Activated CD4-positive, alpha-beta T cell treated with anti-CD3 and anti-CD28 coated beads for 48 hours (primary cell): ENCODE measurements around the gene SIRPB1.
"Not testable (repeated sequence)": the region's sequence is repeated elsewhere in the genome, so short reads cannot be mapped to it uniquely, and the experiment has no call there.

Source experiments
- DNase-seq: peaks from one replicate; pipeline ENCODE4 v3.0.0-alpha.2; 2020

SIRPB1 gene

GRCh38 chr20:1636621-1637020 lies 16.8 kb upstream of the SIRPB1 start:
- no peak for DNase-seq

DNA sequence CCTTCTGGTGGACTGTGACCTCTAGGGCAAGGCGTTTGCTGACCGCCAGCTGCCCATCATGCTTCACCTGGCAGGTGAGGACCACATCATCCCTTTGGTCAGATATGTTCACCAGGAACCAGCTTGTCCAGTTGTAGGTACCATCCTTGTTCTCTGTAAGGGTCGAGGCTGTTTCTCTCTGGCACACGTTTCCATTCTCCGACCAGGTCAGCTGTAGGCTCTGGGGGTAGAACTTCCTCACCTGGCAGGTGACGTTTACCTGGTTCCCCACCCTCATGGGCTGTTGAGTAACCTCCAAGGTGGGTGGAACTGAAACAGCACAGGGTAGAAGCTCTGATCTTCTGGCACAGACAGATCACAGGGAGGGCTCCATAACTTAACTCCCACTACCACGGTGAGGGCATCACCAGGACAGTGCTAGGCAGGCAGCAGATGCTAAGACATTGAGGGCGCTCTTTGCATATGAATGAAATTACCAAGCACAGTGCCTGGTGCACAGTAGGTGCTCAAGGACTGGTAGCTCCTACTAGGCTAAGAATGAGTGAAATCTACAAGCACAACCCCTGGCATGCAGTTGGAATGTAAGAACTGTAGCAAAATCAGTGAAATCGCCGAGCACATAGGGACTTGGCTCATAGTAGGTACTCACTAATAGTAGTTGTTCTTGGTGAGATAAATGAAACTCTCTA lies 15.6 kb upstream of the SIRPB1 start:
- DNase-seq: no peak

GRCh38 chr20:1633535-1633934 lies 13.7 kb upstream of the SIRPB1 start:
- no peak for DNase-seq

DNA sequence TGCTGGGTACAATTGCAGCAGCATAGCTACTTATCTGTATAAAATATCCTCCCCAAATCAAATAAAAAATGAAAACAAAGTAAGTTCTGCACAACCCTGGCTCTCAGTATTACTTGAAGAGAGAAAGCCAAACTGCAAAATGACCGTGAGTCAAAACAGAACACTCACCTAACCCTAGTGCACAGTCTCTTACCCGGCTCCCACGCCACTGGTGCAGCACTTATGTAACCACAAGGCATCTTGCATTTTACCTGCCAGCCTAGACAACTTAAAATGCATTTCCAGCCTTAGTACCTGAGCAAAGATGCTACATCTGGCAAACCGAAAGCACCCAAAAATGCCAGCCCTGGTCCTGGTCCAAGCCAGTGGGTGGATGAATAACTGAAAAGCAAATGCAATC lies 12.4 kb upstream of the SIRPB1 start:
- DNase-seq: peak; percentile 64

DNA sequence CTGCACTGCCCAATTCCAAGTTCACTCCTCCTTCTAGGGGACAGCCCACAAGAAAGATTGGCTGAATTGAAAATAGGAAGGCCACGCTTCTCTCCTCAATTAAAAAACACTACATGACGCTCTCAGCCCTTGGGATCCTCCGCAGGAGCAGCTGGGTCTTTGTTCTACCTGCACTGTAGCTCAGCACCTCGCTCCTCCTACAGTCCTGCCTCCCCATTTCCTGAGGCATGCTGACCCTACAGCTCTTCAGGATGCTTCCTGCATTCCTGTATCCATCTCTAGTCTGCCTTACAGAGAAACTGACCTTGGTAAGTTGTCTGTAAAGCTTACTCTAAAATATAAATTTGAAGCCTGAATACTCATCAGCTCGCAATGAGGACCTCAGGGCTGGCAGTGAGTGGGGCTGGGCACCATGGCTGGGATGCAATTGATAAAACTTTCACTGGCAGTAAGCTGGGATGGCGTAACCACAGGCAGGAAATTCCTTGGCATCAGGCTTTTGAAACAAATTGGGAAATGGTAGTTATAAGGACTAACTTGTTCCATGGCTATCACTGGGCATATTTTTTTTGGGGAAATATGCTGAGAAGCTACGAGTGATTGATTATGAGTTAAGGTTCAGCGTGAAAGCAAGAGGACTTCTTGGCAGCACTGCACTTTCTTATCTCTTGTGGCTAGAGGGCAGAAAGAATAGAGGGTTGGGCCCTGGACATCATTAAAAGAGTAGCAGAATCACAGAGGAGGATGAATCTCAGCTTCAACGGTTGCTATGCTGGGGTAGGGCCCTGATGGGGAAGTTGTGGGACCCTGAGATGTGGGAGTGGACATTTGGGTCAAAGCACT lies 11.7 kb upstream of the SIRPB1 start:
- DNase-seq: no peak

DNA sequence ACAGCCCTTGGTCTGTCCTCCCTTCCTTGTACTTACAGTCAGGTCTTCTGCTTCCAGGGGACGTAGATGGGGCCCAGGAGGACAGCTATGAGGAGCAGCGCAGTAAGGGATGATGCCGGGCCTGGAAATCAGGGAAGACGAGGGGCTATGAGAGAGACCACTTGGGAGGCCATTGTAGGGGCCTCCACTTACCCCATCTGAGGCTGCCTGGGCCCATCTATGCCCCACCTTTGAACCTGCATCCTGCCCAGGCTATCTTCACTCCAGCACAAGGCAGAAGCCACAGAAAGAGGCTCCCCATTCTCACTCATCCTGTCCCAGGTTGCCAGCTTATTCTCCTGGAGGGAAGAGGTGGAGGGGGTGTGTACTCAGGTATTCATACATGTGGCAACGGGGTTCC lies 10.4 kb upstream of the SIRPB1 start:
- DNase-seq: no peak

GRCh38 chr20:1629321-1629720 lies 9.5 kb upstream of the SIRPB1 start:
- DNase-seq: no peak

- no peak for DNase-seq
Observed at GRCh38 chr20:1628621-1629020, 8.8 kb upstream of the SIRPB1 start.

DNA sequence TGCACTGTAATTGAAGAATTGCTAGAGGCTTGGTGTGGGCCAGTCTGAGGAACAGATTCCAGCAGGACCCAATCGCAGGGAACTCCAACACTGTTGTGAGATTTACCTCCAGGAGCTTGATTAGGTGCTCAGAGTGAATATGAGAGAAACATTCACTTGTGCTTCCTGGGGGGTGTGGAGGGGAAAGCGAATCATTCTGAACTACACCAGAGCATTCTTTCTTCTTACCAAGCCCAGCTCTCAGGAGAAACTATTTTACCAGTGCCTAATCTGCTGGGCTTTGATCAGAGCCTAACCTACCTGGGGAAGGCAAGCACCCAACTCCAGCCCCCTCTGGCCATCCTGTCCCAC lies 7.4 kb upstream of the SIRPB1 start:
- DNase-seq: no peak

DNA sequence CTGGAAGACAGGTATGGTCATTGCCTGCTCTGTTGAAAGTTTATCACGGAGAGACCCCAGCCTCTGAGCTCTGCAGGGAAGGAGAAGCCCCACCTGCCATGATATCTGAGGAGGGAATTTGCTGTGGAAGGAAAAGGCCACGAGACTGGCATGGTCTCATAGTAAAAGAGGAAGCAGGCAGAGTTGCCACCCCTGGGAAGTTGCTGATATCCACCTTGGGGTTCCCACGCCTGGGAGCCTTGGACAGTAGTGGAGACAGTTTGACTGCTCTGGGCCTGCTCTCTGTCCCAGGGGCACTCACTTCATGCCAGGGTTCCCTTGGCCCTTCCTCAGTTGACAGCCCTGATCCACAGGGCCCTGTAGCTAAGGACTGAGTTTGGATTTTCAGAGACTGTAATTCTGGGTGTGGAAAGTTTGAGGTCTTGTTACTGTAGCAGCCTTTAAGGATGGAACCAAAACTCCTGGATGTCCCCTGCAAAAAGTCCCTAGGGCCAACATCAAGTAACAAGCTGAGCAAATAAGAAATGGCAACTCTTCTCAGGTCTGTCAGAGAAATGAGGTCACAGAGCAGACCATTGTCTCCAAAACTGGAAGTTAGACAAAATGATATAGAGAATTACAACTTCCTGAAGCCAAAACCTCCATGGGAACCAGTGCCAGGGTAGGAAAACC lies 6.9 kb upstream of the SIRPB1 start:
- no peak for DNase-seq

DNA sequence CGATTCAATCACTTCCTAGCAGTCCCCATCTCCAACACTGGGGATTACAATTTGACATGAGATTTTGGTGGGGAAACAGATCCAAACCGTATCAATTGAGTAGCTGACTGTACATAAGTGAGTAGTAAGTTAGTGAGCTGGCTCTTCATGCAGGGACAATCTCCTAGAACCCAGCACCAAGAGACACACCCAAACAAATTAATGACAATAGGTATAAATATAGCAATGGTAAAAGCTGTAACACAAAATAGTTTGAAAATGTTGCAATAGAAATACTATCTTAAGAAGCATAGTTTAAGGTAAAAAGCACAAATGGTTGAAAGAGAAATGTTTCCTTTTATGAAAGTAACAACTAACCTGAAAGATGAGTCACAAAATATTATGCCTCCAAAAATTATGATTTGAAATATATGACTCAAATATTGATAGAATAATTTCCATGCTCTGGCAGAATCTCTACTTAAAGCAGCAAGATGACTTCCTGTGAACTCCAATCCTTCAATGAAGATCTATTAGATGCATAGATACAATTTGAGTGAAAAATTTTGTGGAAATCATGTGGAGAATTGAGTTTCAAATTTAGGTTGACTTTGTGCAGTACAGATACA lies 5.4 kb upstream of the SIRPB1 start:
- DNase-seq: no peak

DNA sequence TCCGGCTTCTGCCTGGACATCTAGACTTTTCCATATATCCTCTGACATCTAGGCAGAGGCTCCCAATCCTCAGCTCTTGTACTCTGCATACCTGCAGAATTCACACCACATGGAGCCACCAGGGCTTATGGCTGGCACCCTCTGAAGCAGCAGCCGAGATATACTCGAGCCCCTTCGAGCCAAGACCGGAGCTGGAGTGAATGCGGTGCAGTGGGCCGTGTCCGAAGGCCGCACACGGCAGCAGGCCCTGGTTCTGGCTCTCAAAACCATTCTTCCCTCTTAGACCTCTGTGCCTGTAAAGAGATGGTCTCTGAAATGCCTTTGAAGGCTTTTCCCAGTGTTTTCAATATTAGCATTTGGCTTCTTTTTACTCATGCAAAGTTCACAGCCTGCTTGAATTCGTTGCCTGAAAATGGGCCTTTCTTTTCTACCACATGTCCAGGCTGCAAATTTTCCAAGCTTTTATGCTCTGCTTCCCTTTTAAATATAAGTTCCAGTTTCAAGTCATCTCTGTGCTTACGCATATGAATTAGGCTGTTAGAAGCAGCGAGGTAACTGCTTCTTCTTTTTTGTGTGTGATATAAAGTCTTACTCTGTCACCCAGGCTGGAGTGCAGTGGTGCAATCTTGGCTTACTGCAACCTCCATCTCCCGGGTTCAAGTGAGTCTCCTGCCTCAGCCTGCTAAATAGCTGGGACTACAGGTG lies 3.8 kb upstream of the SIRPB1 start:
- no peak for DNase-seq

DNA sequence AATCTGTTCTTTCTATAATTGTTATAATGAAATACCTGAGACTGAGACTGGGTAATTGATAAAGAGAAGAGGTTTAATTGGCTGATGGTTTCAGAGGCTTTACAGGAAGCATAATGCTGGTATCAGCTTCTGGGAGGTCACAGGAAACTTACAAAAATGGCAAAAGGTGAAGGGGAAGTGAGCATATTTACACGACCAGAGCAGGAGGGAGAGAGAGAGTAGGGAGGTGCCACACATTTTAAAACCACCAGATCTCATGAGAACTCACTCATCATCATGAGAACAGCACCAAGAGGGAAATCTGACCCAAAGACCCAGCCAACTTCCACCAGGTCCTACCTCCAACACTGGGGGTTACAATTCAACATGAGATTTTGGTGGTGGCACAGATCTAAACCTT lies 2.6 kb upstream of the SIRPB1 start:
- DNase-seq: no peak

- no peak for DNase-seq
Observed at GRCh38 chr20:1621316-1621715, 1.5 kb upstream of the SIRPB1 start.

- no peak for DNase-seq
Observed at GRCh38 chr20:1618954-1619540, 762 bp downstream of the SIRPB1 start.

DNA sequence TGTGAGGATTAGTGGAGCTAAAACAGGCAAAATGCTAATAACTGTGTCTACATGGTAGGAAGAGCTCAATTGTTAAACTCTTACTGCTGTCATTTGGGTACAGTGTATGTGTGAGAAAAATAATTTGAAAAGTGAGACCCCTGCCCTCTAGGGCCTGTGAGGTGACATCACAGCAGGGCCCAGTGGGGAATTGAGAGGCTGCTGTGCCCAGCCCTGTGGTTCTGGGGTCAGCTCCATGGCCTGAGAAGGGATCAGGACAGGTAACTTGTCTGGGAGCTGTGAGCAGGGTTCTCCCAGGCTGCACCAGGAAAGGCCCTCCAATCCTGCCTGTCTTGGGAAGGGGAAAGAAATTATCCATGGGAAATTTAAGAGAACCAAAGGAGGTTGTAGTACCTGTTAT lies 1.3 kb downstream of the SIRPB1 start:
- no peak for DNase-seq

- DNase-seq: no peak
Observed at GRCh38 chr20:1616858-1617434, 2.9 kb downstream of the SIRPB1 start.

DNA sequence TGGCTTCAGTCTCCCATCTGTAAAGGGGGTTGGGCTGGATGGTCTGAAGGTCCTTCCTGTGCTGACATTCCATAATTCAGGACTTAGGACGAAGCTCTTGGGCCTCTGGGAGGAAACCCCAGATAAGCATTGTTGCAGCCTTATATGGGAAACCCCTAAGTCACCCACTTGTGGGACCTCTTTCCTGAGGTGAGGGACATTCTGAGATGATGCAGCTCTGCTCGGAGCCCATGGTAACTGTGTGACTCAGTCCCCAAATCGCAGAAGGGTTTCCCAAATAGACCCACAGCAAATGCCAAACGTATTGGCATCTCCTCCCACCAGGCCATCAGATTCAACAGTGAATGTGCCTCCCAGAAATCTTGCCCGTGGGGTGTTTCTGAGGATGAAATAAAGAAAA lies 9.4 kb downstream of the SIRPB1 start:
- not testable (repeated sequence) for DNase-seq

DNA sequence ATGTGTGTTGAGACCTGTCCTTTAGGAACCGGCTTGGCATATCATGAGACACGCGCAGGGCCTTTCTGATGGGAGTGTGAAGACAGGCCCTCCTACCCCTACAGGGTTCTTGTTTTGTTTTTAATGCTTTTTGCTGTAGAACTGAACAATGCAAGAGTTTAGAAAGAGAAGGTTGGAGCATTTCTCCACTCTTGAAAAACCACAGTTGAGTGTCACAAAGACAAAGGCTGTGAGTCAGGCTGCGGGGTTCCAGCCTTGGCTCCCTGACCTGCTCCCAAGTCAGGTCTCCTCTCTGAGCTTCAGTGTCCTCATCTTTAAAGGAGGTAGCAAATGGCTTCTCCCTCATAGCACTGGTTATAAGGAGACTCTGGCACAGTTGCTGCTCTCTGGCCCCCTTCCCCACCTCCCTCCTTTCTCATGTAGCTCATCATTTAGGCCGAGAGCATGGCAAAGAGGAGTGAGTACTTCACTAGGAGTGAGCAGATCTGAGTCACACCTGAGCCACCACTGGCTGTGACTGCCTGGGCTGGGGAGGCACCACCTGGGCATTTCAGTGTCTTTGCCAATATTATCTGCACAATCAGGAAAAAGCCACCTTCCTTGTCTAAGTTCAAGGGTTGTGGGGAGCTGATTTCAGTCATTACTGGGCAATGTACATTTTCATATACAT lies 11.0 kb downstream of the SIRPB1 start:
- DNase-seq: not testable (repeated sequence)

GRCh38 chr20:1600736-1601135 lies 19.1 kb downstream of the SIRPB1 start:
- DNase-seq: no peak

GRCh38 chr20:1595333-1595732 lies 24.5 kb downstream of the SIRPB1 start:
- no peak for DNase-seq
